ENCODE measurements around the gene PDK4. TPM values are rescaled to one million over a fixed set of nuclear protein-coding genes. Genes with fewer than 3 reads are reported as not detected.

Gene PDK4
- total RNA-seq, 6 donors from 2014 or later: 111 to 427 (median 160) TPM

DNA sequence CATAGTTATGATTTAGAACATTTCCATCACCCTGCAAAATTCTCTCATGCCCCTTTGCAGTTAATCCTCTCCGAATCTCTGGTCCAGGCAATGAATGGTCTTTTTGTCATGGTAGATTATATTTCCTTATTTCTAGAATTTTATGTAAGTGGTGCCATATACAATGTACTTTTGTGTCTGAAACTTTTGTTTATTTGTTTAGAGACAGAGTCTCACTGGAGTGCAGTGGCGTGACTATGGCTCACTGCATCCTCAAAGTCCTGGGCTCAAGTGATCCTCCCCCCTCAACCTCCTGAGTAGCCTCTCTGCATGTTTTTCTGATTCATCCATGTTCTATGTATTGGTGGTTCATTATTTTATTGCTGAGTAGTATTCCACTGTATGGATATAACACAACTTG, 23.2 kb upstream of the PDK4 start:
- peaks cover 0 to 5% (median 0%) of the 10 kb centered on the region in 4 donors for H3K9me3 ChIP-seq
- H3K36me3 ChIP-seq: no peaks in the 10 kb centered on the region
- TF ChIP-seq POLR2AphosphoS5 (IDR thresholded peaks at IDR 0.05) (no peak), EP300 (IDR thresholded peaks at IDR 0.05) (no peak), POLR2A (IDR thresholded peaks at IDR 0.05) (no peak)
- TF ChIP-seq, protein P1, sequence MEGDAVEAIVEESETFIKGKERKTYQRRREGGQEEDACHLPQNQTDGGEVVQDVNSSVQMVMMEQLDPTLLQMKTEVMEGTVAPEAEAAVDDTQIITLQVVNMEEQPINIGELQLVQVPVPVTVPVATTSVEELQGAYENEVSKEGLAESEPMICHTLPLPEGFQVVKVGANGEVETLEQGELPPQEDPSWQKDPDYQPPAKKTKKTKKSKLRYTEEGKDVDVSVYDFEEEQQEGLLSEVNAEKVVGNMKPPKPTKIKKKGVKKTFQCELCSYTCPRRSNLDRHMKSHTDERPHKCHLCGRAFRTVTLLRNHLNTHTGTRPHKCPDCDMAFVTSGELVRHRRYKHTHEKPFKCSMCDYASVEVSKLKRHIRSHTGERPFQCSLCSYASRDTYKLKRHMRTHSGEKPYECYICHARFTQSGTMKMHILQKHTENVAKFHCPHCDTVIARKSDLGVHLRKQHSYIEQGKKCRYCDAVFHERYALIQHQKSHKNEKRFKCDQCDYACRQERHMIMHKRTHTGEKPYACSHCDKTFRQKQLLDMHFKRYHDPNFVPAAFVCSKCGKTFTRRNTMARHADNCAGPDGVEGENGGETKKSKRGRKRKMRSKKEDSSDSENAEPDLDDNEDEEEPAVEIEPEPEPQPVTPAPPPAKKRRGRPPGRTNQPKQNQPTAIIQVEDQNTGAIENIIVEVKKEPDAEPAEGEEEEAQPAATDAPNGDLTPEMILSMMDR (IDR thresholded peaks at IDR 0.05): no peak
- no peaks in the 10 kb centered on the region for H3K27me3 ChIP-seq
- H3K4me3 ChIP-seq: no peak overlapping the region
- H3K4me1 ChIP-seq: no peaks in the 10 kb centered on the region
- 84 to 97% methylated on average over 2 of the region's 2 CpGs for whole genome bisulfite sequencing, 2 donors
- DNase-seq: no peak
- no peak for ATAC-seq (ENCODE audit: low FRiP score in 2 of 2)
- no peak overlapping the region for H3K27ac ChIP-seq

DNA sequence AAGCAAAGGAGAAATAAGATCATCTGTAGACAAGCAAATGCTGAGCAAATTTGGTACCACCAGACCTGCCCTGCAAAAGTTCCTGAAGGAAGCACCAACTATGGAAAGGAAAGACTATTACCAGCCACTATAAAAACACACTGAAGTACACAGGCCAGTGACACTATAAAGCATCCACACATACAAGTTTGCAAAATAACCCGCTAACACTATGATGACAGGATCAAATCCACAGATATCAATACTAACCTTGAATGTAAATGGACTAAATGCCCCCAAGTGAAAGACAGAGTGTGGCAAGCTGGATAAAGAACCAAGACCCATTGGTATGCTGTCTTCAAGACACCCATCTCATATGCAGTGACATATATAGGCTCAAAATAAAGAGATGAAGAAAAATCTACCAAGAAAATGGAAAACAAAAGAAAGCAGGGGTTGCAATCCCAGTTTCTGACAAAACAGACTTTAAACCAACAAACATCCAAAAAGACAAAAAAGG, 18.2 kb upstream of the PDK4 start:
- Histone ChIP-seq H3K9me3 (peaks cover 0 to 6% (median 0%) of the 10 kb centered on the region in 4 donors), H3K27me3 (no peaks in the 10 kb centered on the region), H3K4me3 (no peak overlapping the region), H3K36me3 (no peaks in the 10 kb centered on the region), H3K4me1 (peaks cover 8 to 22% (median 19%) of the 10 kb centered on the region in 4 donors), H3K27ac (no peak overlapping the region)
- TF ChIP-seq POLR2AphosphoS5 (IDR thresholded peaks at IDR 0.05): no peak
- TF ChIP-seq POLR2A (IDR thresholded peaks at IDR 0.05): no peak
- 67 to 100% methylated on average over 1 of the region's 1 CpG for WGBS, 2 donors
- DNase-seq: no peak
- no peak for ATAC-seq (ENCODE audit: low FRiP score in 2 of 2)

- no peak overlapping the region for H3K4me3 ChIP-seq
- no peak for DNase-seq
- H3K36me3 ChIP-seq: no peaks in the 10 kb centered on the region
- peaks cover 0 to 6% (median 0%) of the 10 kb centered on the region in 4 donors for H3K9me3 ChIP-seq
- H3K4me1 ChIP-seq: peaks cover 34 to 47% (median 44%) of the 10 kb centered on the region in 4 donors
- TF ChIP-seq POLR2A (IDR thresholded peaks at IDR 0.05) (no peak), POLR2AphosphoS5 (IDR thresholded peaks at IDR 0.05) (no peak), EP300 (IDR thresholded peaks at IDR 0.05) (no peak)
- TF ChIP-seq, protein P1 (IDR thresholded peaks at IDR 0.05): no peak
- WGBS, 2 donors: 77 to 80% methylated on average over 2 of the region's 2 CpGs
- peak overlapping the region in 2 of 4 donors; percentile 92 to 95 for H3K27ac ChIP-seq
- no peak for ATAC-seq (ENCODE audit: low FRiP score in 2 of 2)
- no peaks in the 10 kb centered on the region for H3K27me3 ChIP-seq
Measured at GRCh38 chr7:95611224-95611623, 14.9 kb upstream of the PDK4 start.

DNA sequence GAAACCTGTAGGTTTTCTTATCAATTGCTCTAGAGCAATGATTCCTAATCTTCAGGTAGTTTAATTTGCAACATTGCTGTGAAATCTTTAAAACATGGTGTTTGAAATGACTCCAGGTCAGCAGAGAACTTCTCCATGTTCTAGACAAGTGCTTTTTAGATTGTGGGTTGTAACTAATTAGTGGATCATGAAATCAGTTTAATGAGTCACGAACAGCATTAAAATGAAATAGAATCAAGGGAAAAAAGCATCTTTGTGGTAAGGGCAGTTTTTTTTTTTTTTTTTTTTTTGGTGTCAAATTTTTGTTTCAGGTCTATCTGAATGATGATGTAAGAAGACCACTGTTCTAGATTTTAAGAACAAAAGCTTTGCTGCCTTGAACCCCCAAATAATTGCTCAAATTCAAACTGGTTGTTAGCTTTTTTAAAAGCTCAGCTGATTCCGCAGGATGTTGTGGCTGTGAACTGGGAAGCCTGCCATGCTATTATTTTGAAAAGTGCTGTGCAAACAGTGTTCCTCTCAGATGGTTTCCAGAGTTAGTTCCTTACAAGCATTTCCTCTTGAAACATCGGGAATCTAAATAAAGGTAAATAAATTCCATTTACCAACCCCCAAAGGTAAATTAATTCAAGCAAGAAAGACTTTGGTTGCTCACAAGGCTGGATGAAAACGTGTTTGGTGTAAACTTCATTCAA, 13.1 kb upstream of the PDK4 start:
- TF ChIP-seq POLR2A (IDR thresholded peaks at IDR 0.05) (peak in 1 of 4 donors; percentile 37), POLR2AphosphoS5 (IDR thresholded peaks at IDR 0.05) (peak in 1 of 2 donors; percentile 61), EP300 (IDR thresholded peaks at IDR 0.05) (peak in 2 of 4 donors; percentile 49 to 63)
- TF ChIP-seq, protein P1 (IDR thresholded peaks at IDR 0.05): no peak
- ATAC-seq (ENCODE audit: low FRiP score in 2 of 2) (peak; percentile 69 to 71), DNase-seq (peak in 1 of 2 donors; percentile 62)
- H3K27me3 ChIP-seq: no peaks in the 10 kb centered on the region
- WGBS, 2 donors: 2% methylated on average over 4 of the region's 4 CpGs
- peak overlapping the region; percentile 84 to 95 (median 90) for H3K27ac ChIP-seq
- peaks cover 43 to 58% (median 46%) of the 10 kb centered on the region in 4 donors for H3K4me1 ChIP-seq
- H3K9me3 ChIP-seq: no peaks in the 10 kb centered on the region
- H3K36me3 ChIP-seq: no peaks in the 10 kb centered on the region
- H3K4me3 ChIP-seq: peak overlapping the region in 2 of 4 donors; percentile 9 to 21

- DNase-seq: peak; percentile 19 to 97
- H3K4me1 ChIP-seq: peaks cover 44 to 58% (median 47%) of the 10 kb centered on the region in 4 donors
- H3K27ac ChIP-seq: peak overlapping the region; percentile 84 to 95 (median 90)
- H3K4me3 ChIP-seq: peak overlapping the region in 2 of 4 donors; percentile 9 to 21
- WGBS, 2 donors: 2 to 6% methylated on average over 10 of the region's 10 CpGs
- TF ChIP-seq EP300 (IDR thresholded peaks at IDR 0.05): peak; percentile 76 to 99 (median 90)
- TF ChIP-seq, protein P1 (IDR thresholded peaks at IDR 0.05): no peak
- TF ChIP-seq POLR2AphosphoS5 (IDR thresholded peaks at IDR 0.05): peak; percentile 95 to 97
- TF ChIP-seq POLR2A (IDR thresholded peaks at IDR 0.05): peak in 1 of 4 donors; percentile 69
- peak; percentile 98 to 99 for ATAC-seq (ENCODE audit: low FRiP score in 2 of 2)
- no peaks in the 10 kb centered on the region for H3K36me3 ChIP-seq
- no peaks in the 10 kb centered on the region for H3K27me3 ChIP-seq
- H3K9me3 ChIP-seq: no peaks in the 10 kb centered on the region
Measured at GRCh38 chr7:95608359-95609173, 12.2 kb upstream of the PDK4 start.
